Left renal pelvis (tissue), 4 donors: ENCODE results near the gene WDR62. TPM values are rescaled to one million over a fixed set of nuclear protein-coding genes. Genes with fewer than 3 reads are reported as not detected.

ENCODE experiments used
- DNase-seq, 4 donors: peaks; one replicate each; pipeline ENCODE4 v3.0.0-alpha.2; 2013; ENCODE audit warnings: low read depth in 4 of 4, low spot score in 3 of 4
- polyA plus RNA-seq, 4 donors: library from polyadenylated mRNA; unstranded; fragments of 120-200 nt; gene quantifications; one replicate each; pipeline ENCODE4 v1.2.1, GENCODE V29; 2013; ENCODE audit not compliant: insufficient read length in 4 of 4

WDR62 gene
- polyA plus RNA-seq = 1 to 10 TPM; 3.2 to 6.4 (median 4.3) TPM

- DNase-seq = no peak
Measured at GRCh38 chr19:36054733-36055686, at the start of gene WDR62. TSS of gene WDR62 (plus strand) at chr19:36054897. CDS start at chr19:36054972, 75 bp downstream.

GRCh38 chr19:36006955-36007354 lies 47.7 kb upstream of the WDR62 start:
- DNase-seq = no peak

- no peak for DNase-seq
Measured at GRCh38 chr19:36008336-36008978, 46.2 kb upstream of the WDR62 start, which contains the start of gene SYNE4. TSS of gene SYNE4 (minus strand) at chr19:36008813. CDS start at chr19:36008681, 132 bp downstream.

GRCh38 chr19:36009220-36009619 lies 45.5 kb upstream of the WDR62 start:
- no peak for DNase-seq

GRCh38 chr19:36009633-36010379 lies 44.9 kb upstream of the WDR62 start:
- DNase-seq = no peak

GRCh38 chr19:36010402-36010801 lies 44.3 kb upstream of the WDR62 start:
- no peak for DNase-seq

- DNase-seq = no peak
Measured at GRCh38 chr19:36013280-36014011, 41.3 kb upstream of the WDR62 start.

- DNase-seq = peak; percentile 94 to 97 (median 96)
Measured at GRCh38 chr19:36014012-36014924, 40.4 kb upstream of the WDR62 start, which contains the start of gene ALKBH6. TSS of gene ALKBH6 (minus strand) at chr19:36014213. CDS start at chr19:36013397, 816 bp downstream.

GRCh38 chr19:36019061-36019670 lies 35.5 kb upstream of the WDR62 start:
- DNase-seq = no peak

- no peak for DNase-seq
Measured at GRCh38 chr19:36023432-36023831, 31.3 kb upstream of the WDR62 start.

- DNase-seq = no peak
Measured at GRCh38 chr19:36025541-36025940, 29.2 kb upstream of the WDR62 start.

GRCh38 chr19:36026091-36026876 lies 28.4 kb upstream of the WDR62 start:
- no peak for DNase-seq

GRCh38 chr19:36027696-36028095 lies 27.0 kb upstream of the WDR62 start:
- DNase-seq = no peak

GRCh38 chr19:36028313-36029041 lies 26.2 kb upstream of the WDR62 start:
- no peak for DNase-seq

- DNase-seq = no peak
Measured at GRCh38 chr19:36030264-36031148, 24.2 kb upstream of the WDR62 start.

- no peak for DNase-seq
Measured at GRCh38 chr19:36031308-36031707, 23.4 kb upstream of the WDR62 start.
